NB4 (cell line): ENCODE data around the gene TDP2.

Experiments used
- DNase-seq: peaks from one replicate; pipeline ENCODE4 v3.0.0; 2010; ENCODE audit warnings: low read depth
- H3K4me3 ChIP-seq: one replicate; pipeline ENCODE4 v1.5.1; 2011; ENCODE audit warnings: mild to moderate bottlenecking, low read depth, low read length, moderate library complexity
- MYC ChIP-seq: IDR thresholded peaks from 2 replicates; pipeline ENCODE4 v1.6.1; 2011; ENCODE audit warnings: low read depth, low read length
- POLR2A ChIP-seq: IDR thresholded peaks from 2 replicates; pipeline ENCODE4 v1.6.1; 2011; ENCODE audit warnings: mild to moderate bottlenecking; ENCODE audit not compliant: insufficient read length; ENCODE audit errors: extremely low read depth
- TF ChIP-seq, protein P1 (sequence below): IDR thresholded peaks from one replicate; pipeline ENCODE4 v1.5.1; 2012; ENCODE audit warnings: low read depth, low read length
- TF ChIP-seq, protein P2 (sequence below): IDR thresholded peaks from 2 replicates; pipeline ENCODE4 v1.6.1; 2011; ENCODE audit warnings: low read depth, low read length

TDP2 gene

DNA sequence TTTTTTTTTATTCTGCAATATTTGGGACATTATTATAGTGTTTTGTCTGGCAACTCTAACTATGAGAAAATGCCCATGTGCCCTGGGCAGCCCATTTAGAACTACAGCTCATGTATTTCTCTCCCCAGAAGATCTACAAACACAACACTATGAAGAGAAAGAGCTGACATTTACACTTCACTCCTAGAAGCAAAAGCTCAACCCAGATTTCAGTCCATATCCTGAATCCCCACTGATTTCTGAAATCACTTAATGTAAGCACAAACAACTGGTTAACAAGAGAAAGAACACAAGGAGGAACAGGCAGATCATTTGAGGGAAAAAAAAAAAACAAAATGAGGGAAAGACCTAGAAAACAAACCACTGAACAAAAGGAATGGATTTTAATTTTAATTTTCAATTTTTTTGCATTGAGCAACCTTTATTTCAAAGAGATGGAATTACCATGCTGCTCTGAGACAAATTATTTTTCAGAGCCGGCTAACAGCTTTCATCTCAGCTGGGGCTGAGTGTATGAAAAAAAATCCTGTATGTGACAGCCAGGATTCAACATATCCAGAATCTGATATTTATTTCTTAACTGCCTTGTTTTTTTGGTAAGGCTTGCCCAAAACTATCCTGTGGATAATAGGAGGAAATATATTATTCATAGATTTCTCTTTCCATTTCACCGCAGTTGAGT is 53.2 kb downstream of the TDP2 start:
- TF ChIP-seq, protein P1, sequence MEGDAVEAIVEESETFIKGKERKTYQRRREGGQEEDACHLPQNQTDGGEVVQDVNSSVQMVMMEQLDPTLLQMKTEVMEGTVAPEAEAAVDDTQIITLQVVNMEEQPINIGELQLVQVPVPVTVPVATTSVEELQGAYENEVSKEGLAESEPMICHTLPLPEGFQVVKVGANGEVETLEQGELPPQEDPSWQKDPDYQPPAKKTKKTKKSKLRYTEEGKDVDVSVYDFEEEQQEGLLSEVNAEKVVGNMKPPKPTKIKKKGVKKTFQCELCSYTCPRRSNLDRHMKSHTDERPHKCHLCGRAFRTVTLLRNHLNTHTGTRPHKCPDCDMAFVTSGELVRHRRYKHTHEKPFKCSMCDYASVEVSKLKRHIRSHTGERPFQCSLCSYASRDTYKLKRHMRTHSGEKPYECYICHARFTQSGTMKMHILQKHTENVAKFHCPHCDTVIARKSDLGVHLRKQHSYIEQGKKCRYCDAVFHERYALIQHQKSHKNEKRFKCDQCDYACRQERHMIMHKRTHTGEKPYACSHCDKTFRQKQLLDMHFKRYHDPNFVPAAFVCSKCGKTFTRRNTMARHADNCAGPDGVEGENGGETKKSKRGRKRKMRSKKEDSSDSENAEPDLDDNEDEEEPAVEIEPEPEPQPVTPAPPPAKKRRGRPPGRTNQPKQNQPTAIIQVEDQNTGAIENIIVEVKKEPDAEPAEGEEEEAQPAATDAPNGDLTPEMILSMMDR: no peak
- TF ChIP-seq POLR2A (no peak), MYC (no peak)
- TF ChIP-seq, protein P2, sequence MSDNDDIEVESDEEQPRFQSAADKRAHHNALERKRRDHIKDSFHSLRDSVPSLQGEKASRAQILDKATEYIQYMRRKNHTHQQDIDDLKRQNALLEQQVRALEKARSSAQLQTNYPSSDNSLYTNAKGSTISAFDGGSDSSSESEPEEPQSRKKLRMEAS: no peak
- no peak for DNase-seq
- H3K4me3 ChIP-seq: no peak overlapping the region

GRCh38 chr6:24610672-24611071 is 56.0 kb downstream of the TDP2 start:
- TF ChIP-seq POLR2A: no peak
- TF ChIP-seq, protein P2: no peak
- TF ChIP-seq MYC: no peak
- TF ChIP-seq, protein P1: no peak
- no peak overlapping the region for H3K4me3 ChIP-seq
- DNase-seq: no peak

DNA sequence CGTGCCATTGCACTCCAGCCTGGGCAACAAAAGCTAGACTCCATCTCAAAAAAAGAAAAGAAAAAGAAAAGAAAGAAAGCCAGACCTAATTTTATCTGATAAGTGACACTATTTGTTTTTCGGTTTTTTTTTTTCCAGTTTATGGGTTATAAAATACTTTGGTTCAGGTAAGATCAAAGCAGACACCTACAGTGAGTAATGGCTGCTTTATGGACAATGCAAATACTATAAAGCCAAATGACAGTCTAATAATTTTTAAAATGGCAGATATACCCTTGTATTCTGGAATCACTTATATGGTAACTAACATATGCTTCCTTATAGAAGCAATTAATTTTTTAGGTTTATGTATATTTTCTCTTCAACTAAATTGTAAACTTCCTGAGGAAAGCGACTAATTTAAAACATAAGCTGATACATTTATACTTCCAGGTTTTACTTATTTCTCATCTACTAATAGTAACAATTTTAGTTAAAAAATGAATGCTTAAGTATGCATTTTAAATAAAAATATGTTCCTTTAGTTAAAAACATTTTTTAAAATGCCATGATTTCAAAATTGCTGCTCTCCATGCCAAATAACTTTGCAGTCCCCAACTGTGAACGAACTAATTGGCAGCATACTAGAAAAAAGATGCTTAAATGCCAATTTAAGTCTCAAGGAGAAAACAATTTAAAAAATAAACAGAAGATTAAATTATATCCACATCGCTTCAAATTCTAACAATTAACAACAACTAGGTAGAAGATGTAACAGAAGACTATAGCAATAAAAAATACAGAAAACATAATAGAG is 59.2 kb downstream of the TDP2 start:
- TF ChIP-seq, protein P2: no peak
- TF ChIP-seq POLR2A: no peak
- TF ChIP-seq MYC: no peak
- TF ChIP-seq, protein P1: no peak
- H3K4me3 ChIP-seq: no peak overlapping the region
- no peak for DNase-seq

DNA sequence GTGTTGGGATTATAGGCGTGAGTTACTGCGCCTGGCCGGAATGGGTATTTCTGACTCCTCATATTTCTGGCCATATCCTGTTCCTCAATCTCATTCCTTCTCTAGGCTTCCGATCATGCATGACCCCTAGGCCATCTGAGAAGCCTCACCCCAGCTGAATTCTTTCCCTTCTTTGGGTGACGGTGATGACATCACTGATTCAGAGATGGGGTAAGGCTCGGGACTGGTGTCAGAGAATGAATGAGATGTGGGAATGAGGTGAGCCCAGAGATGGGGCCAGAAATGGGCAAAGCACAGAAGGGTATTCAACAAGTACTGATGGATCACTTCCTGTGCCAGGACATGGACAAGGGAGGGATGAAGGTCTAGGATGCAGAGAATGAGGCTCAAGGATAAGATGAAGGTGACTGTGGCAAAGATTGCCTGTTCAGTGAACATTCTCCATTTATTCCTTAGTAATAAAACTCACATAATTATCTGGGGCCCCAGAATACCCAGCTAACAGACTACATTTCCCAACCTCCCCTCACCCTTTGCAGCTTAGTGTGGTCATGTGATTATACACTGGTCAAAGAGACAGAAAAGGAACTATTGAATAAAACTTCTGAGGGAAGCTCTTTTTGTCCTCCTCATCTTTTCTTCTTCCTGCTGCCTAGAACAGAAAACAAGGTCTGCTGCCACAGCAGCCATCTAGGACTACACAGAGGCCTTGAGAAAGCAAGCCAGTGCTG is 60.3 kb downstream of the TDP2 start:
- DNase-seq: no peak
- TF ChIP-seq POLR2A (no peak), MYC (no peak)
- TF ChIP-seq, protein P2: no peak
- TF ChIP-seq, protein P1: no peak
- H3K4me3 ChIP-seq: no peak overlapping the region

- DNase-seq: peak; percentile 9
- no peak overlapping the region for H3K4me3 ChIP-seq
- TF ChIP-seq MYC (no peak), POLR2A (no peak)
- TF ChIP-seq, protein P1: no peak
- TF ChIP-seq, protein P2: no peak
Observed at GRCh38 chr6:24603241-24603640, 63.5 kb downstream of the TDP2 start.
